Umbilical cord (tissue), 2 donors: ENCODE data around the gene C15orf39. TPM values are rescaled to one million over a fixed set of nuclear protein-coding genes. Genes with fewer than 3 reads are reported as not detected.
"Not testable (repeated sequence)": the region's sequence is repeated elsewhere in the genome, so short reads cannot be mapped to it uniquely, and the experiment has no call there.

Source experiments
- DNase-seq: peaks from one replicate; pipeline ENCODE4 v3.0.0-alpha.2; 2015; ENCODE audit warnings: low spot score
- total RNA-seq: library from RNA; depleted of rRNA; stranded (reverse); fragments of >200 nt; gene quantifications from one replicate; pipeline ENCODE4 v1.2.3, GENCODE V29; 2014; ENCODE audit warnings: low replicate concordance; ENCODE audit not compliant: insufficient read depth

The C15orf39 gene
- total RNA-seq, 1 donor from 2014 or later = 3.6 TPM

GRCh38 chr15:75211436-75212199 lies 9.9 kb downstream of the C15orf39 start:
- no peak for DNase-seq

GRCh38 chr15:75212200-75212858 lies 10.6 kb downstream of the C15orf39 start:
- DNase-seq = no peak

GRCh38 chr15:75213212-75213767 lies 11.6 kb downstream of the C15orf39 start:
- no peak for DNase-seq

- DNase-seq = no peak
Measured at GRCh38 chr15:75213768-75214221, 12.1 kb downstream of the C15orf39 start.

- no peak for DNase-seq
Measured at GRCh38 chr15:75214293-75215096, 12.8 kb downstream of the C15orf39 start.

- no peak for DNase-seq
Measured at GRCh38 chr15:75215107-75216004, 13.7 kb downstream of the C15orf39 start.

GRCh38 chr15:75217012-75217411 lies 15.3 kb downstream of the C15orf39 start:
- no peak for DNase-seq

- DNase-seq = not testable (repeated sequence)
Measured at GRCh38 chr15:75217574-75217973, 15.9 kb downstream of the C15orf39 start.

- DNase-seq = not testable (repeated sequence)
Measured at GRCh38 chr15:75219507-75219929, 17.8 kb downstream of the C15orf39 start.

- DNase-seq = no peak
Measured at GRCh38 chr15:75223688-75224087, 22.0 kb downstream of the C15orf39 start.

GRCh38 chr15:75224281-75224680 lies 22.6 kb downstream of the C15orf39 start:
- DNase-seq = no peak

- not testable (repeated sequence) for DNase-seq
Measured at GRCh38 chr15:75225102-75225836, 23.6 kb downstream of the C15orf39 start.

GRCh38 chr15:75225951-75226732 lies 24.5 kb downstream of the C15orf39 start:
- no peak for DNase-seq

GRCh38 chr15:75227112-75227511 lies 25.4 kb downstream of the C15orf39 start:
- not testable (repeated sequence) for DNase-seq

GRCh38 chr15:75227663-75228280 lies 26.1 kb downstream of the C15orf39 start:
- DNase-seq = no peak

- DNase-seq = no peak
Measured at GRCh38 chr15:75228787-75229186, 27.1 kb downstream of the C15orf39 start.

GRCh38 chr15:75229191-75230015 lies 27.7 kb downstream of the C15orf39 start:
- no peak for DNase-seq

GRCh38 chr15:75230016-75230343 lies 28.3 kb downstream of the C15orf39 start:
- no peak for DNase-seq
